DMS53 treated with DMSO at 0.1 percent for 48 hours (cell line): ENCODE results near the gene NHS.

ENCODE experiments used
- DNase-seq: peaks from one replicate; lab custom pipeline; 2025; ENCODE audit not compliant: unreplicated experiment; lab: John Stamatoyannopoulos, UW

Gene NHS

DNA sequence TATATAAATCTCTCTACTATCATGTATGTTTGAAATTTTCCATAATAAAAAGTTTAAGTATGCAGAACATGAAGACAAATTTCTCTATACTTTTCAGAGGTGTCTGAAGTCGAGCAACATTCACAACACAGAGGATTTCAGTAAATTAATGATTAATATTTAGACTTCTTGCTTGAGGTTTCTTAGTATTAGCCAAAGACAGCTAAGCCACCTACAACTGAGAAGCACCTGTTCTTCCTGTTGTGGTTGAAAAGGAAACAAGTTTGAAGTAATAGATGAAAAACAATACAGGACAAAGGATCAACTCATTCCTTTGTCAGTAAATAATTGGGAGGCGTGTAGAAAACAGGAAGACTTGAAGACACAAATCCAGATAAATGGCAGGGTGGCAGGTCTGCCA lies 383.4 kb downstream of the NHS start:
- no peak for DNase-seq

DNA sequence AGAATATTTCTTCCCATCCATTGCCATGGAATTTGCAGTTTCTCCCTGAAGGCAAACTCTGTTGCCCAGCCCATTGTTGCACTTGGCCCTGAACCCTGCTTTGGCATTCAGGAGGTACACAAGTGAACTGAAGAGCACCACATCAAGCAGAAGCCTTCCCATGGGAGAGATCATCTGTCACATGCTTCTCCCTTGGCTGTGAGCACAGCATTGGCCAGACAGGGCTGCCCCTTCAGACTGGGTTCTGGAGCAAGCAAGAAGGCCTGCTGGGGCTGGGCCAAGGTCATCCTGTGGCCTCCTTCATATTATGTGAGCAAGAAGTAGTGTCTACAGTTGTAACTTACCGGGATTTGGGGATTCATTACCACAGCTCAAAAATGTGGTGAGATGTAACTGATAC lies 385.0 kb downstream of the NHS start:
- no peak for DNase-seq

DNA sequence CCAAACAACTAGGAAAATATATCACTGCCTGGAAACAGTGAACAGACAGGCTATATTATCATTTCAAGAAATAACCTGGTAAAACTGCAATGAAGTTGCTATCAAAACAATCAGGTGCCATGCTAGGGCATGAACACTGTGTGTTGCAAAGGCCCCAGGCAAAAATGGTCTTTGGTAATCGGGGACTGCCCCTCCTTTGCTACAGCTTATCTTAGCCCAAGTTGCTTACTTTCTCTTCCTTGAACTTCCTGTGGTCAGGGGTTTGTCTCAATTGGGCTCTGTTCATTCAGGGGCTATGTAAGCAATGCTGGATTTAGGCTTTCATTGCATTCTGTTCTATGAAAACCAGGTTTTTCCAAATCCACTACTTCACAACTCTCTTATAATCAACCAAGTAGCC lies 392.7 kb downstream of the NHS start:
- no peak for DNase-seq

DNA sequence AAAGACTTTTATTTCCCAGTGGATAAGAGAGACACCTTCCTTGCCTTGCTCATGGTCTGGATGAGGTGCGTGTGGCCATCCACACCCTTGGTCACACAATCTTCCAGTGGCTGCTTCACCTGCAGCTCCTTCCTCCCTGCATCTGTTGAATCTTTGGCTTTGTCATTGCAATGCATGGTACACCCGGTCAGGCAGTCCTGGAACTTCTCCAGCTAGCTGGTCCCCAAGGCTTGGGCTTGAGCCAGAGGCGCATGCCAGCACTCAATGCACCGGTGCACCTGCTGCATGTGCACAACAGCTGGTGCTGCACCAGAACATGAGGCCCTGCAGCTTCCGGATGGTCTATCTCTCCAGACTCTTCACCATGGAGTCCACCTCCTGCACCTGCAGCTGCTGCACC lies 394.0 kb downstream of the NHS start:
- DNase-seq: no peak

DNA sequence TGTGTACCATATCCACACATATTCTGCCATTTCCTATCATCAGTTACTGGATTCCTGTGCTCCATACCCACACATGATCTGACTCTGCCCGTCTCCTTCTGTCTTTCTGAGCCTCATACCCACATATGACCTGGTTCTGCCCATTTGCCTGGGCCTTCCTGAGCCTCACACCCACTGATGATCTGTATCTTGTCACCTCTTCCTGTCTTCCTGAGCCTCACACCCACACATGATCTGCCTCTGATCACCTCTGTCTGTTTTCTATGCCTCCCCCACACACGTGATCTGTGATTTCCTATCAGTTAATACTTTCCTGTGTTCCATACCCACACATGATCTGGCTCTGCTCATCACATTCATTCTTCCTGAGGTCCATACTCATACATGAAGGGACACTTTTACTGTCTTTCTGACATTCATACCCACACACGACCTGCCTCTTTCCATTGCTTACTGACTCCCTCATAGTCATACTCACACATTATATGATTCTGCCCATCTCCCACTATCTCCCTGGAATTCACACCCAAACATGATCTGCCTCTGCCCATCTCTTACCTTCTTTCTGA lies 394.8 kb downstream of the NHS start:
- DNase-seq: no peak

DNA sequence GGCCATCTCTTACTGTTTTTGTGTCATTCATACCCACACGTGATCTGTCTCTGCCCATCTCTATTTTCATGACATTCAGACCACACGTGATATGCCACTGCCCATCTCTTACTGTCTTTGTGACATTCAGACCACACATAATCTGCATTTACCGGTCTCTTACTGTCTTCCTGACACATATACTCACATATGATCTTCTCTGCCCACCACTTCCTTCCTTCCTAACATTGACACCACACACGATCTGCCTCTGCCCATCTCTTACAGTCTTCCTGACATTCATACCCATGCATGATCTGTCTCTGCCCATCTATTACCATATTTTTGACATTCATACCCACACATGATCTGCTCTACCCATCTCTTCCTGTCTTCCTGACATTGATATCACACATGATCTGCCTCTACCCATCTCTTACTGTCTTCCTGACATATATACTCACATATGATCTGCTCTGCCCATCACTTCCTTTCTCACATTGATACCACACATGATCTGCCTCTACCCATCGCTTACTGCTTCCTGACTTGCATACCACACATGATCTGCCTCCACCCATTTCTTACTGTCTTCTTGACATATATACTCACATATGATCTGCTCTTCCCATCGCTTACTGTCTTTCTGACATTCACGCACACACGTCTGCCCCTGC lies 398.3 kb downstream of the NHS start:
- DNase-seq: no peak

DNA sequence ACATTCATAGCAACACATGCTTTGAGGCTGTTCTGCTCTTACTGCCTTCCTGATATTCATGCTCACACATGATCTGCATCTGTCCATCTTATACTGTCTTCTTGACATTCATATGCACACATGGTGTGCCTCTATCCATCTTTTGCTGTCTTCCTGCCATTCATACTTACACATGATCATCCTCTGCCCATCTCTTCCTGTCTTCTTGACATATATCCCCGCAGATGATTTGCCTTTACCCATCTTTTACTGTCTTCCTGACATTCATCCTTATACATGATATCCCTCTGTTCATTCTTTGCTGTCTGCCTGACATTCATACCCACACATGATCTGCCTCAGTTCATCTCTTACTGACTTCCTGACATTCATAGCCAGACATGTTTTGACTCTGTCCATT lies 399.1 kb downstream of the NHS start:
- no peak for DNase-seq

DNA sequence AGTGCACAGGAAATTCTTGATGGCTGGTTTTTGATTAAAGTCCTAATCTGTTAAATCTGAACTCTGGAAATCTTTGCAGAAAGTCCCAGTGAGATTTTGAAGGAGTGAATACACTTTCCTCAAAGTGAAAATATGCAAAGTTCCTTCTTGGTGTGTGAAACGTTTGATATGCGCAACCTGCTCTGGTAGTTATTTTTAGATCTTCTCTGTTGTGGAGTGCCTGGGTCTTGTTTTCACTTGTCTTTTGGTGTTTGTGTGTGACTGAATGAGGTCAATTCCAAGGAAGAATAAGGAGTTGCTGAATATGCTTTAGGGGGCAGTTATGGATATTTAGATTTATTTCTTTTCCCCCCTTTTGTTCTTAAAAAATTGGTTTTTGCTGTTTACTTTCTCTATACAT lies 404.0 kb downstream of the NHS start:
- DNase-seq: no peak

DNA sequence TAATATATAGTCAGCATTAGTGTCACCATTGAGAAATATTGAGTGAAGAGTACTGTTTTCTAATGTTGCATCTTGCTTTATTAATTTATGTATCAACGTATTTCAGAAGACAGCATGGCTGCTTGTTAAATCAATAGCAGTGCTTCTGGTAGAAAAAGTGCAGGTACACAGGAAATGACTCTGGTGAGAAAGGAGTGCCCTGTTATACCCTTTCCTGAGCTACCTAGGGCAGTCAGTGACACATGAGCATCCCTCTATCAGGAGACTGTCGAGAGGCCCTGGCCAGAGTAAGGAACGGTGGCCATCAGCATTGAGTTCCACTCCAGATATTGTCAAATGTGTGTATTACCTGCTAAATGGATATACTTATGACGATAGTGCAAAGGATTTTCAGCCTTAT lies 404.4 kb downstream of the NHS start:
- no peak for DNase-seq
